ENCODE measurements around the gene SLC13A4. TPM values are rescaled to one million over a fixed set of nuclear protein-coding genes. Genes with fewer than 3 reads are reported as not detected.
"Not testable (repeated sequence)": the region's sequence is repeated elsewhere in the genome, so short reads cannot be mapped to it uniquely, and the experiment has no call there.

SLC13A4 gene
- total RNA-seq, 1 experiment from 2014 or later, result not detected

DNA sequence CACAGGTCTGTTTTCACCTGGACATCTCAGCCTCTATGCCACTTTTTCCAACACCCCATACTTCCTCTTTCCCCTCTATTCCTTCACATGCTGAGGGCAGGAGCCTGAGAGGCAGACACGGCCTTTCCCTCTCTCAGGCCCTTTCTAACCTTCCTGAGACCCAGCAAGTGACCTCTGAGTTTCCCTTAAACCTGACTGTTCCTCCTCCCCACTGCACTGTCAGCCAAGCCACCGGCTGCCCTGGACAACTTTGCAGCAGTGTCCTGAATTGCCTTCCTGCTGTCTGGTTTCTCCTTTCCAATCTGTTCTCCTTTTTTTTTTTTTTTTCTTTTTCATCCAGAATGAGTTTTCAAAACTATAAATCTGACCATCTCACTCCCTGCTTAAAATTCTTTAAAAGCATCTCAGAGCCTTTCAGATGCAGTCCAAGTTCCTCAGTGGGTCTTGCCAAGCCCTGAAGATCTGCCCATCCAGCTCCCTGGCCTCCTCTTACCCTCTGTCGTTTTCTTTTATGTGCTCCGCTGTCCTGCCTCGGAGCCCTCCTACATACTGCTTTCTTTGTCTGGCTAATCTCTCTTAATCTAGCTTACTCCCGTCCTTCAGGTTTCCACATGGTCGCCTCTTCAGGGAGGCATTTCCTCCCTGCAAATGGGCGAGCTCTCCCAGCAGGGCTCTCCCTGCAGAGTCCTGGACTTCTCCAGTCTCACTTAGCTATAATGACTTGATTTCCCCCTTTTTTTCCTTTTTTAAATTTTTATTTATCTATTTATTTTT, 30.5 kb downstream of the SLC13A4 start:
- POLR2A ChIA-PET (ENCODE audit: low non-redundant PET), result no interaction called here
- no peaks in the 10 kb centered on the region for H3K36me3 ChIP-seq (ENCODE audit: insufficient read depth, low read length, poor library complexity, severe bottlenecking)
- H3K4me3 ChIP-seq (ENCODE audit: low read depth, low read length, poor library complexity, severe bottlenecking), result no peak overlapping the region
- DNase-seq (ENCODE audit: low spot score), result no peak
- H3K4me1 ChIP-seq (ENCODE audit: insufficient read depth, low read length, poor library complexity, severe bottlenecking), result no peaks in the 10 kb centered on the region
- intact Hi-C loops (cut with micrococcal nuclease; ENCODE audit: unreplicated experiment), result no loop called here
- CTCF ChIA-PET, result no interaction called here
- H3K9me3 ChIP-seq (ENCODE audit: low read depth, low read length, poor library complexity, severe bottlenecking), result no peaks in the 10 kb centered on the region
- no peak overlapping the region for H3K27ac ChIP-seq (ENCODE audit: low read depth, low read length, poor library complexity, severe bottlenecking)
- TF ChIP-seq, protein P1, sequence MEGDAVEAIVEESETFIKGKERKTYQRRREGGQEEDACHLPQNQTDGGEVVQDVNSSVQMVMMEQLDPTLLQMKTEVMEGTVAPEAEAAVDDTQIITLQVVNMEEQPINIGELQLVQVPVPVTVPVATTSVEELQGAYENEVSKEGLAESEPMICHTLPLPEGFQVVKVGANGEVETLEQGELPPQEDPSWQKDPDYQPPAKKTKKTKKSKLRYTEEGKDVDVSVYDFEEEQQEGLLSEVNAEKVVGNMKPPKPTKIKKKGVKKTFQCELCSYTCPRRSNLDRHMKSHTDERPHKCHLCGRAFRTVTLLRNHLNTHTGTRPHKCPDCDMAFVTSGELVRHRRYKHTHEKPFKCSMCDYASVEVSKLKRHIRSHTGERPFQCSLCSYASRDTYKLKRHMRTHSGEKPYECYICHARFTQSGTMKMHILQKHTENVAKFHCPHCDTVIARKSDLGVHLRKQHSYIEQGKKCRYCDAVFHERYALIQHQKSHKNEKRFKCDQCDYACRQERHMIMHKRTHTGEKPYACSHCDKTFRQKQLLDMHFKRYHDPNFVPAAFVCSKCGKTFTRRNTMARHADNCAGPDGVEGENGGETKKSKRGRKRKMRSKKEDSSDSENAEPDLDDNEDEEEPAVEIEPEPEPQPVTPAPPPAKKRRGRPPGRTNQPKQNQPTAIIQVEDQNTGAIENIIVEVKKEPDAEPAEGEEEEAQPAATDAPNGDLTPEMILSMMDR (conservative IDR thresholded peaks at IDR 0.05; ENCODE audit: low read depth, low read length), result no peak
- no peak for TF ChIP-seq EZH2 (IDR thresholded peaks at IDR 0.05; ENCODE audit: borderline replicate concordance, low read depth, low read length, poor library complexity, severe bottlenecking)
- H3K27me3 ChIP-seq (replicated peaks; ENCODE audit: insufficient read depth, low read depth, low read length, poor library complexity), result no peaks in the 10 kb centered on the region
- no TSS peak for BruUV-seq (replicated peaks)

DNA sequence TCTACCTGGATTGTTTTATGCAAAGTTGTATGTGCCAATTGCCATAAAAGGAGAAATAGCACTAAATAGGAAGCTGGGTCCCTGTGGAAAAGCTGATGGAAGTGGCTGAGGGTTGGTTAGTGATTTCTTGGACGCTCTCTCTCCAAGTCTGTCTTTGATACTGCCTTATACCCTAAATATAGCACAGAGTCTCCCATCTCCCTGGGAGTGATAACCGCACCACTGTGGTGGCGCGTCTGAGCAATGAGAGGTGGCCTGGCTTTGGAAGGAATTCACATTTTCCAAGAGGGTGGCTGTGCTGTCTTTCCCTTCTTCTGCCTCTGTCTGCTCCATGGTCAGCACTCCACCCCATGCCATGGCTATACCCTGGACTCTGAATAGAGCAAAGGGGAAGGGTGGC, 34.4 kb downstream of the SLC13A4 start:
- no peaks in the 10 kb centered on the region for H3K36me3 ChIP-seq (ENCODE audit: insufficient read depth, low read length, poor library complexity, severe bottlenecking)
- no peak for DNase-seq (ENCODE audit: low spot score)
- H3K4me3 ChIP-seq (ENCODE audit: low read depth, low read length, poor library complexity, severe bottlenecking), result no peak overlapping the region
- H3K4me1 ChIP-seq (ENCODE audit: insufficient read depth, low read length, poor library complexity, severe bottlenecking), result no peaks in the 10 kb centered on the region
- CTCF ChIA-PET, result no interaction called here
- no peak for TF ChIP-seq EZH2 (IDR thresholded peaks at IDR 0.05; ENCODE audit: borderline replicate concordance, low read depth, low read length, poor library complexity, severe bottlenecking)
- no peak overlapping the region for H3K27ac ChIP-seq (ENCODE audit: low read depth, low read length, poor library complexity, severe bottlenecking)
- H3K9me3 ChIP-seq (ENCODE audit: low read depth, low read length, poor library complexity, severe bottlenecking), result no peaks in the 10 kb centered on the region
- no peaks in the 10 kb centered on the region for H3K27me3 ChIP-seq (replicated peaks; ENCODE audit: insufficient read depth, low read depth, low read length, poor library complexity)
- intact Hi-C loops (cut with micrococcal nuclease; ENCODE audit: unreplicated experiment), result no loop called here
- POLR2A ChIA-PET (ENCODE audit: low non-redundant PET), result no interaction called here
- BruUV-seq (replicated peaks), result no TSS peak

DNA sequence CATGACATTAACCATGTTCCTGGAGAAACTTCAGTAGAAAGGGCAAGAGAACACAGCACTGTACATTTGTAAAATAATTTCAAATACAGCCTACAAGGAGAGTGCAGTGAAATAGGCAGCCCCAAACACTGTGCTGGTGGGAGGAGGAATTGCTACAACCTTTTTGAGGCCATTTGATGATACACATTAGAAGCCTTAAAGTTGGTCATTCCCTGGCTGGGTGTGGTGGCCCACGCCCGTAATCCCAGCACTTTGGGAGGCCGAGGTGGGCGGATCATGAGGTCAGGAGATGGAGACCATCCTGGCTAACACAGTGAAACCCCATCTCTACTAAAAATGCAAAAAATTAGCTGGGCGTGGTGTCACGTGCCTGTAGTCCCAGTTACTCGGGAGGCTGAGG, 35.4 kb downstream of the SLC13A4 start:
- H3K27ac ChIP-seq (ENCODE audit: low read depth, low read length, poor library complexity, severe bottlenecking); H3K4me3 ChIP-seq (ENCODE audit: low read depth, low read length, poor library complexity, severe bottlenecking); H3K9me3 ChIP-seq (ENCODE audit: low read depth, low read length, poor library complexity, severe bottlenecking); H3K27me3 ChIP-seq (replicated peaks; ENCODE audit: insufficient read depth, low read depth, low read length, poor library complexity); H3K36me3 ChIP-seq (ENCODE audit: insufficient read depth, low read length, poor library complexity, severe bottlenecking); H3K4me1 ChIP-seq (ENCODE audit: insufficient read depth, low read length, poor library complexity, severe bottlenecking); DNase-seq (ENCODE audit: low spot score); intact Hi-C loops (cut with micrococcal nuclease; ENCODE audit: unreplicated experiment); POLR2A ChIA-PET (ENCODE audit: low non-redundant PET); CTCF ChIA-PET; BruUV-seq (replicated peaks): not testable (repeated sequence)

DNA sequence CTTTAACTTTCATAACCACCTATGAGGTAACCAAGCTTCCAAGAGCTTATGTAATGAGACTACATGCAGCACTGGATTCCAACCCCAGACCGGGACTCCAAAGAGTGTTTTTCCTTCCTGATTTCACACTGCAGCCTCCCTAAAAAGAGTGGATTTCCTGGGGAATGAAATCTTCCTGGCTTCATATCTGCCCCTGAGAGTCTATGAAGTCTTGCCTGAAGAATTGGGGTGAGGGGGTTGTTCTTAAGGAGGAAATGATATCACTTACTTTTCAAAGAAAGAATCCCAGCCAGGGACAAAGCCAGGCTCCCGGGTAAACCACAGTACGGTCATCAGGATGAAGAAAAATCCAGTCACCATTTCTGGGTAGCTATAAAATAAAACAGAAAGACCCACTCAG, 35.9 kb downstream of the SLC13A4 start:
- intact Hi-C loops (cut with micrococcal nuclease; ENCODE audit: unreplicated experiment), result no loop called here
- H3K4me3 ChIP-seq (ENCODE audit: low read depth, low read length, poor library complexity, severe bottlenecking), result no peak overlapping the region
- no peak for DNase-seq (ENCODE audit: low spot score)
- no peaks in the 10 kb centered on the region for H3K9me3 ChIP-seq (ENCODE audit: low read depth, low read length, poor library complexity, severe bottlenecking)
- H3K27me3 ChIP-seq (replicated peaks; ENCODE audit: insufficient read depth, low read depth, low read length, poor library complexity), result no peaks in the 10 kb centered on the region
- no peaks in the 10 kb centered on the region for H3K4me1 ChIP-seq (ENCODE audit: insufficient read depth, low read length, poor library complexity, severe bottlenecking)
- H3K27ac ChIP-seq (ENCODE audit: low read depth, low read length, poor library complexity, severe bottlenecking), result no peak overlapping the region
- POLR2A ChIA-PET (ENCODE audit: low non-redundant PET), result no interaction called here
- H3K36me3 ChIP-seq (ENCODE audit: insufficient read depth, low read length, poor library complexity, severe bottlenecking), result no peaks in the 10 kb centered on the region
- no peak for TF ChIP-seq EZH2 (IDR thresholded peaks at IDR 0.05; ENCODE audit: borderline replicate concordance, low read depth, low read length, poor library complexity, severe bottlenecking)
- TF ChIP-seq, protein P1 (conservative IDR thresholded peaks at IDR 0.05; ENCODE audit: low read depth, low read length), result no peak
- no TSS peak for BruUV-seq (replicated peaks)
- CTCF ChIA-PET, result no interaction called here
